Tibial nerve (tissue), 4 donors: ENCODE measurements around the gene ZNF543.

Source experiments
- CTCF ChIP-seq, 5 experiments: fragments of 200-600 bp in 3 of 5; fragments of 450-650 bp in 2 of 5; sonication (generic) in 3 of 5; IDR thresholded peaks; one replicate each; pipeline ENCODE4 v1.5.1; 2016 to 2019; ENCODE audit warnings: antibody characterized with exemption in 5 of 5, mild to moderate bottlenecking in 3 of 5, moderate library complexity in 2 of 5
- EP300 ChIP-seq, 2 donors: sonication (generic); formaldehyde crosslinking; IDR thresholded peaks; one replicate each; pipeline ENCODE4 v1.6.1; 2017; ENCODE audit warnings: antibody characterized with exemption in 2 of 2, mild to moderate bottlenecking in 1 of 2
- POLR2A ChIP-seq, 2 donors: fragments of 450-650 bp; IDR thresholded peaks; one replicate each; pipeline ENCODE4 v1.6.1; 2017; ENCODE audit warnings: antibody characterized with exemption in 2 of 2, mild to moderate bottlenecking in 2 of 2, moderate library complexity in 2 of 2

- TF ChIP-seq EP300 (IDR thresholded peaks at IDR 0.05) (no peak), CTCF (IDR thresholded peaks at IDR 0.05) (no peak), POLR2A (IDR thresholded peaks at IDR 0.05) (no peak)
Observed at GRCh38 chr19:57324992-57325391, 4.7 kb downstream of the ZNF543 start.
